Panc1 (cell line): ENCODE results near the gene TTC34.

ENCODE experiments used
- CTCF ChIP-seq: fragments of 450-650 bp; IDR thresholded peaks from 2 replicates; pipeline ENCODE4 v1.5.1; 2017; ENCODE audit warnings: mild to moderate bottlenecking
- POLR2AphosphoS5 ChIP-seq: IDR thresholded peaks from 2 replicates; pipeline ENCODE4 v1.6.1; 2012; ENCODE audit warnings: mild to moderate bottlenecking, low read depth, low read length, moderate library complexity
- TF ChIP-seq, protein P1 (sequence below), 2 experiments: IDR thresholded peaks; 2 replicates each; pipeline ENCODE4 v1.6.1; 2011 to 2012; ENCODE audit warnings: low read depth in 2 of 2, control low read depth in 1 of 2, low read length in 1 of 2, mild to moderate bottlenecking in 1 of 2, moderate library complexity in 1 of 2; ENCODE audit not compliant: insufficient read depth in 1 of 2

- TF ChIP-seq POLR2AphosphoS5 = no peak
- TF ChIP-seq CTCF = no peak
- TF ChIP-seq, protein P1, sequence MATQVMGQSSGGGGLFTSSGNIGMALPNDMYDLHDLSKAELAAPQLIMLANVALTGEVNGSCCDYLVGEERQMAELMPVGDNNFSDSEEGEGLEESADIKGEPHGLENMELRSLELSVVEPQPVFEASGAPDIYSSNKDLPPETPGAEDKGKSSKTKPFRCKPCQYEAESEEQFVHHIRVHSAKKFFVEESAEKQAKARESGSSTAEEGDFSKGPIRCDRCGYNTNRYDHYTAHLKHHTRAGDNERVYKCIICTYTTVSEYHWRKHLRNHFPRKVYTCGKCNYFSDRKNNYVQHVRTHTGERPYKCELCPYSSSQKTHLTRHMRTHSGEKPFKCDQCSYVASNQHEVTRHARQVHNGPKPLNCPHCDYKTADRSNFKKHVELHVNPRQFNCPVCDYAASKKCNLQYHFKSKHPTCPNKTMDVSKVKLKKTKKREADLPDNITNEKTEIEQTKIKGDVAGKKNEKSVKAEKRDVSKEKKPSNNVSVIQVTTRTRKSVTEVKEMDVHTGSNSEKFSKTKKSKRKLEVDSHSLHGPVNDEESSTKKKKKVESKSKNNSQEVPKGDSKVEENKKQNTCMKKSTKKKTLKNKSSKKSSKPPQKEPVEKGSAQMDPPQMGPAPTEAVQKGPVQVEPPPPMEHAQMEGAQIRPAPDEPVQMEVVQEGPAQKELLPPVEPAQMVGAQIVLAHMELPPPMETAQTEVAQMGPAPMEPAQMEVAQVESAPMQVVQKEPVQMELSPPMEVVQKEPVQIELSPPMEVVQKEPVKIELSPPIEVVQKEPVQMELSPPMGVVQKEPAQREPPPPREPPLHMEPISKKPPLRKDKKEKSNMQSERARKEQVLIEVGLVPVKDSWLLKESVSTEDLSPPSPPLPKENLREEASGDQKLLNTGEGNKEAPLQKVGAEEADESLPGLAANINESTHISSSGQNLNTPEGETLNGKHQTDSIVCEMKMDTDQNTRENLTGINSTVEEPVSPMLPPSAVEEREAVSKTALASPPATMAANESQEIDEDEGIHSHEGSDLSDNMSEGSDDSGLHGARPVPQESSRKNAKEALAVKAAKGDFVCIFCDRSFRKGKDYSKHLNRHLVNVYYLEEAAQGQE (IDR thresholded peaks at IDR 0.05; ENCODE audit: insufficient read depth in 1 of 2, low read depth in 2 of 2, low read length in 1 of 2) = no peak
Observed at GRCh38 chr1:2808831-2809605, 7.5 kb upstream of the TTC34 start.
